Fibroblast of the aortic adventitia (primary cell): Measurements from ENCODE around the gene PTCHD1. TPM values are rescaled to one million over a fixed set of nuclear protein-coding genes. Genes with fewer than 3 reads are reported as not detected.
A peak's percentile ranks its signal among the peaks of the same experiment; 100 is the strongest.

Source experiments
- DNase-seq: peaks from one replicate; pipeline ENCODE4 v3.0.0-alpha.2; 2010; ENCODE audit warnings: low read depth
- H3K4me3 ChIP-seq: 2 replicates; pipeline ENCODE4 v1.5.1; 2011; ENCODE audit warnings: low read depth, mild to moderate bottlenecking, control low read depth, low read length, moderate library complexity
- CTCF ChIP-seq: IDR thresholded peaks from 2 replicates; pipeline ENCODE4 v1.5.1; 2011; ENCODE audit warnings: mild to moderate bottlenecking, low read length, control low read depth, inconsistent platforms; ENCODE audit not compliant: insufficient read depth
- total RNA-seq: library from RNA; depleted of rRNA; stranded (reverse); fragments of >200 nt; gene quantifications from 2 replicates; pipeline ENCODE4 v1.2.3, GENCODE V29; 2012; ENCODE audit warnings: low replicate concordance

Gene PTCHD1
- total RNA-seq, 1 donor = under 0.01 TPM

GRCh38 chrX:23311731-23312130 lies 22.9 kb upstream of the PTCHD1 start:
- no peak overlapping the region for H3K4me3 ChIP-seq
- no peak for DNase-seq
- no peak for TF ChIP-seq CTCF

GRCh38 chrX:23312136-23312535 lies 22.5 kb upstream of the PTCHD1 start:
- H3K4me3 ChIP-seq = no peak overlapping the region
- no peak for TF ChIP-seq CTCF
- DNase-seq = no peak

- peak; percentile 6 for DNase-seq
- TF ChIP-seq CTCF = peak; percentile 71
- H3K4me3 ChIP-seq = no peak overlapping the region
Measured at GRCh38 chrX:23317799-23318724, 16.6 kb upstream of the PTCHD1 start.

GRCh38 chrX:23327104-23327503 lies 7.5 kb upstream of the PTCHD1 start:
- no peak overlapping the region for H3K4me3 ChIP-seq
- no peak for DNase-seq
- TF ChIP-seq CTCF = no peak

- no peak overlapping the region for H3K4me3 ChIP-seq
- no peak for TF ChIP-seq CTCF
- DNase-seq = no peak
Measured at GRCh38 chrX:23331701-23332100, 2.9 kb upstream of the PTCHD1 start.

GRCh38 chrX:23332101-23332887 lies 2.4 kb upstream of the PTCHD1 start:
- no peak for TF ChIP-seq CTCF
- no peak for DNase-seq
- no peak overlapping the region for H3K4me3 ChIP-seq
